GM12878 (cell line): Measurements from ENCODE around the gene LPIN3. TPM values are rescaled to one million over a fixed set of nuclear protein-coding genes. Genes with fewer than 3 reads are reported as not detected.

Source experiments
- ATAC-seq: fragments of 200-7000 bp; cut with Tn5 transposase; 3 replicates; pipeline ENCODE4 v1.9.1; 2020; ENCODE audit warnings: mild to moderate bottlenecking, moderate library complexity
- BruUV-seq: library from RNA; stranded (reverse); fragments of 400-500 nt; replicated peaks from 2 replicates; lab custom pipeline; 2021; lab: Mats Ljungman, UMichigan
- CTCF ChIA-PET: fragments of 300-600 bp; sonication (Branson Sonifier 250); formaldehyde crosslinking; extraction: SDS; loops from one replicate; lab custom pipeline; 2021; ENCODE audit warnings: inconsistent platforms; lab: Yijun Ruan, JAX
- POLR2A ChIA-PET: fragments of 350-600 bp; formaldehyde crosslinking; extraction: SDS; loops from one replicate; lab custom pipeline; 2021; ENCODE audit warnings: inconsistent platforms; lab: Charles Lee
- RAD21 ChIA-PET: fragments of 300-600 bp; sonication (Branson Sonifier 250); formaldehyde crosslinking; loops from one replicate; lab custom pipeline; 2023; ENCODE audit warnings: antibody characterized with exemption; ENCODE audit not compliant: unreplicated experiment; lab: Charles Lee
- SMC1A ChIA-PET: fragments of 300-600 bp; sonication (Branson Sonifier 250); formaldehyde crosslinking; loops from one replicate; lab custom pipeline; 2023; ENCODE audit not compliant: unreplicated experiment, uncharacterized antibody; lab: Charles Lee
- DNase-seq: peaks from one replicate; pipeline ENCODE4 v3.0.0-alpha.2; 2011; ENCODE audit warnings: low read depth, low spot score
- FAIRE-seq: peaks from 3 replicates; lab custom pipeline; 2011; peaks lifted over from hg19 to GRCh38; lab: Jason Lieb, UNC
- H2AFZ ChIP-seq: 2 replicates; pipeline ENCODE4 v1.6.0; 2011; ENCODE audit warnings: low read depth, low read length, control low read depth; ENCODE audit not compliant: control insufficient read depth
- H3K27ac ChIP-seq: 2 replicates; pipeline ENCODE4 v1.5.1; 2011; ENCODE audit warnings: control low read depth; ENCODE audit not compliant: control insufficient read depth, insufficient read depth
- H3K27me3 ChIP-seq, 2 experiments: replicated peaks in 1 of 2; 2 replicates each; pipeline versions ENCODE4 v1.6.0 to v1.6.1; 2011; ENCODE audit warnings: low read length in 1 of 2; ENCODE audit not compliant: control insufficient read depth in 2 of 2, insufficient read depth in 2 of 2
- H3K36me3 ChIP-seq, 2 experiments: 2 replicates each; pipeline ENCODE4 v1.5.1; 2011; ENCODE audit warnings: low read length in 1 of 2; ENCODE audit not compliant: control insufficient read depth in 2 of 2, insufficient read depth in 2 of 2
- H3K4me1 ChIP-seq: 2 replicates; pipeline ENCODE4 v1.6.1; 2011; ENCODE audit warnings: mild to moderate bottlenecking, low read length, moderate library complexity, mixed read lengths; ENCODE audit not compliant: control insufficient read depth, insufficient read depth
- H3K4me2 ChIP-seq: 2 replicates; pipeline ENCODE4 v1.6.0; 2011; ENCODE audit warnings: control low read depth; ENCODE audit not compliant: control insufficient read depth, insufficient read depth
- H3K4me3 ChIP-seq: fragments of 200-600 bp; sonication (generic); 2 replicates; pipeline ENCODE4 v1.5.1; 2016
- H3K79me2 ChIP-seq: 2 replicates; pipeline ENCODE4 v1.6.0; 2011; ENCODE audit warnings: low read length; ENCODE audit not compliant: control insufficient read depth, insufficient read depth
- H3K9ac ChIP-seq: 2 replicates; pipeline ENCODE4 v1.8.0; 2011; ENCODE audit warnings: low read length, control low read depth, mixed read lengths; ENCODE audit not compliant: control insufficient read depth, insufficient read depth
- H3K9me3 ChIP-seq: replicated peaks from 3 replicates; pipeline ENCODE4 v1.5.1; 2011; ENCODE audit warnings: mild to moderate bottlenecking, low read length; ENCODE audit not compliant: control insufficient read depth, insufficient read depth
- H4K20me1 ChIP-seq: 2 replicates; pipeline ENCODE4 v1.6.0; 2011; ENCODE audit not compliant: control insufficient read depth, insufficient read depth
- ASH2L ChIP-seq: fragments of 300-600, 200-600 bp; sonication (generic); IDR thresholded peaks from 2 replicates; pipeline ENCODE4 v1.6.1; 2017; ENCODE audit warnings: low read depth, mild to moderate bottlenecking, borderline replicate concordance
- EZH2 ChIP-seq: IDR thresholded peaks from 2 replicates; pipeline ENCODE4 v1.6.1; 2012; ENCODE audit warnings: low read depth, mild to moderate bottlenecking, control low read depth, inconsistent platforms, low read length, borderline replicate concordance; ENCODE audit not compliant: control insufficient read depth
- KLF5 ChIP-seq: fragments of 450-650 bp; IDR thresholded peaks from 2 replicates; pipeline ENCODE4 v1.6.1; 2014; ENCODE audit warnings: mild to moderate bottlenecking; ENCODE audit not compliant: partially characterized antibody
- MXI1 ChIP-seq: fragments of 150-350 bp; IDR thresholded peaks from 2 replicates; pipeline ENCODE4 v1.6.1; 2011; ENCODE audit warnings: low read depth, mild to moderate bottlenecking, inconsistent platforms, low read length, improper control_type of control experiment
- POLR2AphosphoS5 ChIP-seq: IDR thresholded peaks from 2 replicates; pipeline ENCODE4 v1.6.1; 2011; ENCODE audit warnings: mild to moderate bottlenecking, low read length, inconsistent platforms
- RELA ChIP-seq: fragments of 450-650 bp; IDR thresholded peaks from 2 replicates; pipeline ENCODE4 v1.8.0; 2014; ENCODE audit warnings: borderline replicate concordance; ENCODE audit not compliant: partially characterized antibody
- SIX5 ChIP-seq: IDR thresholded peaks from 2 replicates; pipeline ENCODE4 v1.6.1; 2011; ENCODE audit warnings: mild to moderate bottlenecking, low read depth, low read length, moderate library complexity; ENCODE audit not compliant: severe bottlenecking
- SPI1 ChIP-seq: IDR thresholded peaks from 2 replicates; pipeline ENCODE4 v1.6.1; 2011; ENCODE audit warnings: low read depth, mild to moderate bottlenecking, low read length, moderate library complexity, borderline replicate concordance; ENCODE audit not compliant: insufficient read depth
- ZNF217 ChIP-seq: fragments of 450-650 bp; IDR thresholded peaks from 2 replicates; pipeline ENCODE4 v1.6.1; 2017; ENCODE audit warnings: antibody characterized with exemption, mild to moderate bottlenecking
- WGBS: methylation state at CpG from one replicate; pipeline ENCODE4 v1.1.6; 2016; ENCODE audit warnings: low lambda C conversion rate; ENCODE audit not compliant: insufficient replicate concordance, insufficient coverage; ENCODE audit errors: missing lambda C conversion rate; 5-methylcytosine and 5-hydroxymethylcytosine counted together
- in situ Hi-C: fragments of 300-500 bp; cut with MboI; formaldehyde crosslinking; loops from 9 replicates; pipeline ENCODE4 v1.14.3; 2018; ENCODE audit warnings: mixed read lengths
- intact Hi-C: fragments of 100-400 bp; cut with micrococcal nuclease; formaldehyde crosslinking; loops from one replicate; pipeline ENCODE4 v1.14.2; 2022; ENCODE audit not compliant: unreplicated experiment
- polyA plus RNA-seq, 11 experiments: library from polyadenylated mRNA; depleted of rRNA in 4 of 11; unstranded in 6 of 11; stranded (reverse) in 5 of 11; fragments of >200 nt; fragmentation: Nextera tagmentation in 4 of 11; fragmentation: Illumina TruSeq in 1 of 11; extraction: Ambion mirVana in 4 of 11; extraction: Trizol in 1 of 11; gene quantifications; 1 replicate in 1 of 11; 2 replicates in 10 of 11; pipeline versions ENCODE4 v1.2.1 to v1.2.3, GENCODE V29; 2011 to 2016; ENCODE audit warnings: inconsistent platforms in 2 of 11, missing spikeins in 2 of 11, low read depth in 1 of 11
- total RNA-seq, 4 experiments: library from RNA; depleted of rRNA in 3 of 4; stranded (reverse); fragments of >200 nt in 3 of 4; fragmentation: Illumina TruSeq in 1 of 4; extraction: Trizol in 1 of 4; gene quantifications; 2 replicates each; pipeline versions ENCODE4 v1.2.1 to v1.2.3, GENCODE V29; 2013 to 2021
- TF ChIP-seq, protein P1 (sequence below): fragments of 450-650 bp; formaldehyde crosslinking; IDR thresholded peaks from 2 replicates; pipeline ENCODE4 v1.4.0; 2020; ENCODE audit warnings: mild to moderate bottlenecking, moderate library complexity
- TF ChIP-seq, protein P2 (sequence below): fragments of 450-650 bp; IDR thresholded peaks from 2 replicates; pipeline ENCODE4 v1.6.1; 2017; ENCODE audit warnings: mild to moderate bottlenecking, moderate library complexity
- TF ChIP-seq, protein P3 (sequence below): fragments of 450-650 bp; IDR thresholded peaks from 2 replicates; pipeline ENCODE4 v1.6.1; 2017; ENCODE audit warnings: mild to moderate bottlenecking, moderate library complexity

LPIN3 gene
- total and polyA plus RNA-seq, 10 of the 15 experiments (the other 5 are each of a cell fraction or from before 2014, with no cell fraction given): 0.13 to 1.3 (median 0.51) TPM

DNA sequence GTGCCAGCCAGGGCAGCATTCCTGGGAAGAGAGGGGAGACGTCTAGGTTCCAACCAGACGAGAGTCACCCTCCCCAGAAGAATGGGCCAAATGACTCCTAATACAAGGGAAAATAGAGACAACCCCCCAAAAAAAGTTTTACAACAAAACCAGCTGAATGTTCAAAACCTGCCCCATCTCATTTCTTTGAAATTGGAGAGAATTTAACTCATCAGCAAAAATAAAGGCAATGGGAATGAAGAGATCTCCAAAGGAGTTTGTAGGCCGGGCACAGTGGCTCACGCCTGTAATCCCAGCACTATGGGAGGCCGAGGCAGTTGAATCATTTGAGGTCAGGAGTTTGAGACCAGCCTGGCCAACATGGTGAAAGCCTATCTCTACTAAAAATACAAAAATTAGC is 35.7 kb downstream of the LPIN3 start:
- intact Hi-C loops (no loop called here), in situ Hi-C loops (no loop called here)
- no peak overlapping the region for H3K27ac ChIP-seq
- no peak overlapping the region for H2AFZ ChIP-seq
- H3K79me2 ChIP-seq: no peaks in the 10 kb centered on the region
- ChIA-PET RAD21 (no interaction called here), POLR2A (interaction anchor here (0.6 kb wide), 1 partner anchor 12 kb away, joined by 4 read pairs; no protein-coding TSS in a partner anchor), CTCF (interaction anchor here (0.7 kb wide), 1 partner anchor 325 kb away, joined by 3 read pairs; no protein-coding TSS in a partner anchor), SMC1A (no interaction called here)
- DNase-seq: no peak
- 54% methylated on average over 5 of the region's 5 CpGs for WGBS
- 0 out of 4 replicates have a peak, but pooled peaks cover 0 to 1% of the 10 kb centered on the region in 2 experiments for H3K27me3 ChIP-seq
- no peak for ATAC-seq
- FAIRE-seq: no peak
- H3K4me1 ChIP-seq: no peaks in the 10 kb centered on the region
- no TSS peak for BruUV-seq
- no peaks in the 10 kb centered on the region for H3K36me3 ChIP-seq
- no peak overlapping the region for H3K4me3 ChIP-seq
- no peaks in the 10 kb centered on the region for H4K20me1 ChIP-seq
- no peak overlapping the region for H3K9ac ChIP-seq
- no peak overlapping the region for H3K4me2 ChIP-seq
- no peaks in the 10 kb centered on the region for H3K9me3 ChIP-seq
- TF ChIP-seq ZNF217: no peak
- no peak for TF ChIP-seq ASH2L
- no peak for TF ChIP-seq POLR2AphosphoS5
- TF ChIP-seq, protein P1, sequence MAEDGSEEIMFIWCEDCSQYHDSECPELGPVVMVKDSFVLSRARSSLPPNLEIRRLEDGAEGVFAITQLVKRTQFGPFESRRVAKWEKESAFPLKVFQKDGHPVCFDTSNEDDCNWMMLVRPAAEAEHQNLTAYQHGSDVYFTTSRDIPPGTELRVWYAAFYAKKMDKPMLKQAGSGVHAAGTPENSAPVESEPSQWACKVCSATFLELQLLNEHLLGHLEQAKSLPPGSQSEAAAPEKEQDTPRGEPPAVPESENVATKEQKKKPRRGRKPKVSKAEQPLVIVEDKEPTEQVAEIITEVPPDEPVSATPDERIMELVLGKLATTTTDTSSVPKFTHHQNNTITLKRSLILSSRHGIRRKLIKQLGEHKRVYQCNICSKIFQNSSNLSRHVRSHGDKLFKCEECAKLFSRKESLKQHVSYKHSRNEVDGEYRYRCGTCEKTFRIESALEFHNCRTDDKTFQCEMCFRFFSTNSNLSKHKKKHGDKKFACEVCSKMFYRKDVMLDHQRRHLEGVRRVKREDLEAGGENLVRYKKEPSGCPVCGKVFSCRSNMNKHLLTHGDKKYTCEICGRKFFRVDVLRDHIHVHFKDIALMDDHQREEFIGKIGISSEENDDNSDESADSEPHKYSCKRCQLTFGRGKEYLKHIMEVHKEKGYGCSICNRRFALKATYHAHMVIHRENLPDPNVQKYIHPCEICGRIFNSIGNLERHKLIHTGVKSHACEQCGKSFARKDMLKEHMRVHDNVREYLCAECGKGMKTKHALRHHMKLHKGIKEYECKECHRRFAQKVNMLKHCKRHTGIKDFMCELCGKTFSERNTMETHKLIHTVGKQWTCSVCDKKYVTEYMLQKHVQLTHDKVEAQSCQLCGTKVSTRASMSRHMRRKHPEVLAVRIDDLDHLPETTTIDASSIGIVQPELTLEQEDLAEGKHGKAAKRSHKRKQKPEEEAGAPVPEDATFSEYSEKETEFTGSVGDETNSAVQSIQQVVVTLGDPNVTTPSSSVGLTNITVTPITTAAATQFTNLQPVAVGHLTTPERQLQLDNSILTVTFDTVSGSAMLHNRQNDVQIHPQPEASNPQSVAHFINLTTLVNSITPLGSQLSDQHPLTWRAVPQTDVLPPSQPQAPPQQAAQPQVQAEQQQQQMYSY (CRISPR knock-in tag): no peak
- TF ChIP-seq RELA: no peak
- TF ChIP-seq, protein P2, sequence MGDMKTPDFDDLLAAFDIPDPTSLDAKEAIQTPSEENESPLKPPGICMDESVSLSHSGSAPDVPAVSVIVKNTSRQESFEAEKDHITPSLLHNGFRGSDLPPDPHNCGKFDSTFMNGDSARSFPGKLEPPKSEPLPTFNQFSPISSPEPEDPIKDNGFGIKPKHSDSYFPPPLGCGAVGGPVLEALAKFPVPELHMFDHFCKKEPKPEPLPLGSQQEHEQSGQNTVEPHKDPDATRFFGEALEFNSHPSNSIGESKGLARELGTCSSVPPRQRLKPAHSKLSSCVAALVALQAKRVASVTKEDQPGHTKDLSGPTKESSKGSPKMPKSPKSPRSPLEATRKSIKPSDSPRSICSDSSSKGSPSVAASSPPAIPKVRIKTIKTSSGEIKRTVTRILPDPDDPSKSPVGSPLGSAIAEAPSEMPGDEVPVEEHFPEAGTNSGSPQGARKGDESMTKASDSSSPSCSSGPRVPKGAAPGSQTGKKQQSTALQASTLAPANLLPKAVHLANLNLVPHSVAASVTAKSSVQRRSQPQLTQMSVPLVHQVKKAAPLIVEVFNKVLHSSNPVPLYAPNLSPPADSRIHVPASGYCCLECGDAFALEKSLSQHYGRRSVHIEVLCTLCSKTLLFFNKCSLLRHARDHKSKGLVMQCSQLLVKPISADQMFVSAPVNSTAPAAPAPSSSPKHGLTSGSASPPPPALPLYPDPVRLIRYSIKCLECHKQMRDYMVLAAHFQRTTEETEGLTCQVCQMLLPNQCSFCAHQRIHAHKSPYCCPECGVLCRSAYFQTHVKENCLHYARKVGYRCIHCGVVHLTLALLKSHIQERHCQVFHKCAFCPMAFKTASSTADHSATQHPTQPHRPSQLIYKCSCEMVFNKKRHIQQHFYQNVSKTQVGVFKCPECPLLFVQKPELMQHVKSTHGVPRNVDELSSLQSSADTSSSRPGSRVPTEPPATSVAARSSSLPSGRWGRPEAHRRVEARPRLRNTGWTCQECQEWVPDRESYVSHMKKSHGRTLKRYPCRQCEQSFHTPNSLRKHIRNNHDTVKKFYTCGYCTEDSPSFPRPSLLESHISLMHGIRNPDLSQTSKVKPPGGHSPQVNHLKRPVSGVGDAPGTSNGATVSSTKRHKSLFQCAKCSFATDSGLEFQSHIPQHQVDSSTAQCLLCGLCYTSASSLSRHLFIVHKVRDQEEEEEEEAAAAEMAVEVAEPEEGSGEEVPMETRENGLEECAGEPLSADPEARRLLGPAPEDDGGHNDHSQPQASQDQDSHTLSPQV: no peak
- no peak for TF ChIP-seq SPI1
- TF ChIP-seq MXI1: no peak
- TF ChIP-seq EZH2: no peak
- TF ChIP-seq SIX5: no peak
- no peak for TF ChIP-seq KLF5
- TF ChIP-seq, protein P3, sequence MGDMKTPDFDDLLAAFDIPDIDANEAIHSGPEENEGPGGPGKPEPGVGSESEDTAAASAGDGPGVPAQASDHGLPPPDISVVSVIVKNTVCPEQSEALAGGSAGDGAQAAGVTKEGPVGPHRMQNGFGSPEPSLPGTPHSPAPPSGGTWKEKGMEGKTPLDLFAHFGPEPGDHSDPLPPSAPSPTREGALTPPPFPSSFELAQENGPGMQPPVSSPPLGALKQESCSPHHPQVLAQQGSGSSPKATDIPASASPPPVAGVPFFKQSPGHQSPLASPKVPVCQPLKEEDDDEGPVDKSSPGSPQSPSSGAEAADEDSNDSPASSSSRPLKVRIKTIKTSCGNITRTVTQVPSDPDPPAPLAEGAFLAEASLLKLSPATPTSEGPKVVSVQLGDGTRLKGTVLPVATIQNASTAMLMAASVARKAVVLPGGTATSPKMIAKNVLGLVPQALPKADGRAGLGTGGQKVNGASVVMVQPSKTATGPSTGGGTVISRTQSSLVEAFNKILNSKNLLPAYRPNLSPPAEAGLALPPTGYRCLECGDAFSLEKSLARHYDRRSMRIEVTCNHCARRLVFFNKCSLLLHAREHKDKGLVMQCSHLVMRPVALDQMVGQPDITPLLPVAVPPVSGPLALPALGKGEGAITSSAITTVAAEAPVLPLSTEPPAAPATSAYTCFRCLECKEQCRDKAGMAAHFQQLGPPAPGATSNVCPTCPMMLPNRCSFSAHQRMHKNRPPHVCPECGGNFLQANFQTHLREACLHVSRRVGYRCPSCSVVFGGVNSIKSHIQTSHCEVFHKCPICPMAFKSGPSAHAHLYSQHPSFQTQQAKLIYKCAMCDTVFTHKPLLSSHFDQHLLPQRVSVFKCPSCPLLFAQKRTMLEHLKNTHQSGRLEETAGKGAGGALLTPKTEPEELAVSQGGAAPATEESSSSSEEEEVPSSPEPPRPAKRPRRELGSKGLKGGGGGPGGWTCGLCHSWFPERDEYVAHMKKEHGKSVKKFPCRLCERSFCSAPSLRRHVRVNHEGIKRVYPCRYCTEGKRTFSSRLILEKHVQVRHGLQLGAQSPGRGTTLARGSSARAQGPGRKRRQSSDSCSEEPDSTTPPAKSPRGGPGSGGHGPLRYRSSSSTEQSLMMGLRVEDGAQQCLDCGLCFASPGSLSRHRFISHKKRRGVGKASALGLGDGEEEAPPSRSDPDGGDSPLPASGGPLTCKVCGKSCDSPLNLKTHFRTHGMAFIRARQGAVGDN: no peak
